Activated CD4-positive, alpha-beta T cell treated with anti-CD3 and anti-CD28 coated beads, Interleukin-2, amount 10 ng/mL, durations not matched to agents 24 days and 14 days (primary cell): ENCODE results near the gene RNF157. TPM values are rescaled to one million over a fixed set of nuclear protein-coding genes. Genes with fewer than 3 reads are reported as not detected.

Experiments used
- DNase-seq: peaks from one replicate; pipeline ENCODE4 v3.0.0; 2022
- H3K27ac Mint-ChIP-seq: one replicate; pipeline ENCODE4 v1.8.0; 2022; ENCODE audit warnings: mild to moderate bottlenecking, mixed read lengths
- H3K27me3 Mint-ChIP-seq: one replicate; pipeline ENCODE4 v1.8.0; 2022; ENCODE audit warnings: mixed read lengths
- H3K36me3 Mint-ChIP-seq: one replicate; pipeline ENCODE4 v1.8.0; 2022; ENCODE audit warnings: low read depth, mild to moderate bottlenecking, mixed read lengths
- H3K4me1 Mint-ChIP-seq: one replicate; pipeline ENCODE4 v1.8.0; 2021; ENCODE audit warnings: mixed read lengths
- H3K4me3 Mint-ChIP-seq: one replicate; pipeline ENCODE4 v1.8.0; 2022; ENCODE audit warnings: mild to moderate bottlenecking, moderate library complexity, mixed read lengths
- H3K9me3 Mint-ChIP-seq: one replicate; pipeline ENCODE4 v1.8.0; 2021; ENCODE audit warnings: mixed read lengths
- intact Hi-C: fragments of 100-400 bp; cut with micrococcal nuclease; formaldehyde crosslinking; loops from one replicate; pipeline ENCODE4 v1.15.1; 2023
- total RNA-seq: library from RNA; stranded (reverse); gene quantifications from 2 replicates; pipeline ENCODE4 v1.2.3, GENCODE V29; 2022

The RNF157 gene
- total RNA-seq, 1 donor from 2014 or later = 35.0 TPM

GRCh38 chr17:76171706-76172105, 68.6 kb downstream of the RNF157 start:
- peaks cover 8% of the 10 kb centered on the region for H3K4me1 Mint-ChIP-seq
- DNase-seq = no peak
- peaks cover 37% of the 10 kb centered on the region for H3K36me3 Mint-ChIP-seq
- no peak overlapping the region for H3K4me3 Mint-ChIP-seq
- no peak overlapping the region for H3K27ac Mint-ChIP-seq
- H3K27me3 Mint-ChIP-seq = no peaks in the 10 kb centered on the region
- no peaks in the 10 kb centered on the region for H3K9me3 Mint-ChIP-seq
- intact Hi-C loops = no loop called here

DNA sequence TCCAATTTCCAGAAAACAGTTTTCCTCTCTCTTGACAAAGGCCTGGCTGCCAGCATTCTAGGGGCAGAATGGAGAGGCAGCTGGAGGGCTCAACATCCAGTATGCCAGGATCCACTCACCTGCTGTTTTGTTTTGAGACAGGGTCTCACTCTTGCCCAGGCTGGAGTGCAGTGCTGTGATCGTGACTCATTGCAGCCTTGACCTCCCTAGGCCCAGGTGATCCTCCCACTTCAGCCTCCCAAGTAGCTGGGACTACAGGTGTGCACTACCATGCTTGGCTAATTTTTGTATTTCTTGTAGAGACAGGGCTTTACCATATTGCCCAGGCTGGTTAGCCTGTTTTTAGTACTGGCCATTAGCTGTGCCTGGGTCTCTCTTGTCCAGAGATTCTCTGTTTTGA, 70.2 kb downstream of the RNF157 start:
- H3K4me3 Mint-ChIP-seq = no peak overlapping the region
- no peak overlapping the region for H3K27ac Mint-ChIP-seq
- no peak for DNase-seq

GRCh38 chr17:76166906-76167305, 73.4 kb downstream of the RNF157 start:
- peaks cover 58% of the 10 kb centered on the region for H3K36me3 Mint-ChIP-seq
- DNase-seq = no peak

More for the DNA sequence above, 70.2 kb downstream of the RNF157 start:
- Mint-ChIP-seq H3K4me1 (peaks cover 7% of the 10 kb centered on the region), H3K27me3 (no peaks in the 10 kb centered on the region), H3K9me3 (no peaks in the 10 kb centered on the region), H3K36me3 (peaks cover 41% of the 10 kb centered on the region)
- intact Hi-C loops = no loop called here

GRCh38 chr17:76166168-76166567, 74.1 kb downstream of the RNF157 start:
- DNase-seq = no peak
- Mint-ChIP-seq H3K4me1 (peaks cover 9% of the 10 kb centered on the region), H3K27ac (peak overlapping the region; percentile 86), H3K4me3 (no peak overlapping the region), H3K9me3 (no peaks in the 10 kb centered on the region), H3K27me3 (no peaks in the 10 kb centered on the region), H3K36me3 (peaks cover 60% of the 10 kb centered on the region)
- intact Hi-C loops = no loop called here

More at GRCh38 chr17:76166906-76167305, 73.4 kb downstream of the RNF157 start:
- no peak overlapping the region for H3K4me3 Mint-ChIP-seq
- intact Hi-C loops = no loop called here
- H3K4me1 Mint-ChIP-seq = peaks cover 9% of the 10 kb centered on the region
- H3K27me3 Mint-ChIP-seq = no peaks in the 10 kb centered on the region
- H3K27ac Mint-ChIP-seq = no peak overlapping the region
- H3K9me3 Mint-ChIP-seq = no peaks in the 10 kb centered on the region

DNA sequence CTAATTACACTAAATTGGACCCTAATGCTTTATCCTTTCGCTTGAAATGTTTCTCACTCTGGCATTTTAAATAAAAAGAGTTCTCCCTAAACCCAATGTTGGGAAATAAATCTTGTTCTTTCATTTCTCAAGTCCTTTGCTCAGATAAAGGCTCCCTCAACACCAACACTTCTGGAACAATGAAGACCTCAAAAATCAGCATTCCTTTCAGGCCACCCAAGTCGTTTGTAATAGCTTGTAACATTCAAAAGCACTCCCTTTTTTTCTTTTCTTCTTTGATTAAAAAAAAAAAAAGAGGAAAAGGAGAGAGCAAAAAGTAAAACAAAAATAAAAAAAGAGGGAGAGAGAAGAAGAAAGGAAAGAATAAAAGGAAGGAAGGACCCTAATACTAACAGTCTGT, 76.0 kb downstream of the RNF157 start:
- Mint-ChIP-seq H3K36me3 (peaks cover 62% of the 10 kb centered on the region), H3K4me1 (peaks cover 9% of the 10 kb centered on the region), H3K27ac (no peak overlapping the region), H3K4me3 (no peak overlapping the region), H3K9me3 (no peaks in the 10 kb centered on the region), H3K27me3 (no peaks in the 10 kb centered on the region)
- intact Hi-C loops = no loop called here
- no peak for DNase-seq

- Mint-ChIP-seq H3K27me3 (no peaks in the 10 kb centered on the region), H3K27ac (no peak overlapping the region), H3K36me3 (peaks cover 63% of the 10 kb centered on the region), H3K9me3 (no peaks in the 10 kb centered on the region), H3K4me3 (no peak overlapping the region), H3K4me1 (peaks cover 9% of the 10 kb centered on the region)
- no peak for DNase-seq
- intact Hi-C loops = no loop called here
Measured at GRCh38 chr17:76163919-76164318, 76.4 kb downstream of the RNF157 start.

GRCh38 chr17:76161619-76162266, 78.5 kb downstream of the RNF157 start:
- intact Hi-C loops = no loop called here
- Mint-ChIP-seq H3K27ac (no peak overlapping the region), H3K9me3 (no peaks in the 10 kb centered on the region), H3K4me1 (peaks cover 7% of the 10 kb centered on the region), H3K27me3 (no peaks in the 10 kb centered on the region), H3K4me3 (no peak overlapping the region), H3K36me3 (peaks cover 64% of the 10 kb centered on the region)
- no peak for DNase-seq

GRCh38 chr17:76160896-76161528, 79.3 kb downstream of the RNF157 start:
- H3K36me3 Mint-ChIP-seq = peaks cover 63% of the 10 kb centered on the region
- H3K4me1 Mint-ChIP-seq = peaks cover 4% of the 10 kb centered on the region
- H3K9me3 Mint-ChIP-seq = no peaks in the 10 kb centered on the region
- DNase-seq = no peak
- no peaks in the 10 kb centered on the region for H3K27me3 Mint-ChIP-seq
- no peak overlapping the region for H3K27ac Mint-ChIP-seq
- intact Hi-C loops = no loop called here
- no peak overlapping the region for H3K4me3 Mint-ChIP-seq

- Mint-ChIP-seq H3K4me1 (peaks cover 2% of the 10 kb centered on the region), H3K27me3 (no peaks in the 10 kb centered on the region), H3K36me3 (peaks cover 62% of the 10 kb centered on the region), H3K4me3 (no peak overlapping the region), H3K9me3 (no peaks in the 10 kb centered on the region), H3K27ac (no peak overlapping the region)
- no peak for DNase-seq
- intact Hi-C loops = no loop called here
Measured at GRCh38 chr17:76159157-76159556, 81.1 kb downstream of the RNF157 start.

- Mint-ChIP-seq H3K27me3 (no peaks in the 10 kb centered on the region), H3K27ac (no peak overlapping the region), H3K4me3 (no peak overlapping the region), H3K36me3 (peaks cover 64% of the 10 kb centered on the region), H3K4me1 (peaks cover 10% of the 10 kb centered on the region), H3K9me3 (no peaks in the 10 kb centered on the region)
- intact Hi-C loops = no loop called here
- DNase-seq = no peak
Measured at GRCh38 chr17:76157759-76158158, 82.5 kb downstream of the RNF157 start.

GRCh38 chr17:76156662-76156991, 83.7 kb downstream of the RNF157 start:
- peaks cover 61% of the 10 kb centered on the region for H3K36me3 Mint-ChIP-seq
- no peak overlapping the region for H3K27ac Mint-ChIP-seq
- no peak for DNase-seq
- intact Hi-C loops = no loop called here
- no peak overlapping the region for H3K4me3 Mint-ChIP-seq
- H3K27me3 Mint-ChIP-seq = no peaks in the 10 kb centered on the region
- H3K4me1 Mint-ChIP-seq = peaks cover 21% of the 10 kb centered on the region
- no peaks in the 10 kb centered on the region for H3K9me3 Mint-ChIP-seq

DNA sequence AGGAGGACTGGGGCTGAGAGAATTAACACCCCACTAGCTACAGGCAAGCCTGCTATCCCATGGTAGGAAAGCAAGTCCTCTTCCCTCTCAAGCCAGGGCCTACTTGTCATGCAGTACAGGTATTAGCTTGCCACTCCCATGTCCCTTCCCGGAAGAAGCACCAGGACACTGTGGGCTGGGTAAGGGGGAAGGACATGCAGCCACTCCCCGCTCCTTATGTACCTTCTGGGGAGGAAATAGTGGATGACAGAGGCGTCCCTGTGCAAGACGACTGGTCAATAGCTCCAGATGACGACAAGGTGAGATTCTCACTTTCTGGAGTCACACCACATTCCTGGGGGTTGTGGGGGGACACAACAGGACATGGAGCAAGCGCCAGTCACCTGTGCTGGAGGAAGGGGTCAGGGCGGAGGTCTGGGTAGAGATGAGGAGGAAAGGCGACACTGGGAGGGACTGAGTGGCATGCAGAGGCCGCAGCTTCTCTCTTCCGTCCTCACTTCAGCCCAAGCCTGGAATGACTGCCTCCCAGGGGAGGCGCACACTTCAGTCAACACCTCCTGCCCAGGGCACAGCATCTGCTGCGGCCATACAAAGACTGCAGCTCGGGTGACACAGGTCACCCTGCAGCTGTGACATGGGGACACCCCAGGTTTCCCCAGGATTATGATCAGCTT, 84.2 kb downstream of the RNF157 start:
- peaks cover 61% of the 10 kb centered on the region for H3K36me3 Mint-ChIP-seq
- no peak overlapping the region for H3K27ac Mint-ChIP-seq
- H3K4me1 Mint-ChIP-seq = peaks cover 21% of the 10 kb centered on the region
- H3K4me3 Mint-ChIP-seq = no peak overlapping the region
- intact Hi-C loops = no loop called here
- no peaks in the 10 kb centered on the region for H3K9me3 Mint-ChIP-seq
- no peak for DNase-seq
- no peaks in the 10 kb centered on the region for H3K27me3 Mint-ChIP-seq

DNA sequence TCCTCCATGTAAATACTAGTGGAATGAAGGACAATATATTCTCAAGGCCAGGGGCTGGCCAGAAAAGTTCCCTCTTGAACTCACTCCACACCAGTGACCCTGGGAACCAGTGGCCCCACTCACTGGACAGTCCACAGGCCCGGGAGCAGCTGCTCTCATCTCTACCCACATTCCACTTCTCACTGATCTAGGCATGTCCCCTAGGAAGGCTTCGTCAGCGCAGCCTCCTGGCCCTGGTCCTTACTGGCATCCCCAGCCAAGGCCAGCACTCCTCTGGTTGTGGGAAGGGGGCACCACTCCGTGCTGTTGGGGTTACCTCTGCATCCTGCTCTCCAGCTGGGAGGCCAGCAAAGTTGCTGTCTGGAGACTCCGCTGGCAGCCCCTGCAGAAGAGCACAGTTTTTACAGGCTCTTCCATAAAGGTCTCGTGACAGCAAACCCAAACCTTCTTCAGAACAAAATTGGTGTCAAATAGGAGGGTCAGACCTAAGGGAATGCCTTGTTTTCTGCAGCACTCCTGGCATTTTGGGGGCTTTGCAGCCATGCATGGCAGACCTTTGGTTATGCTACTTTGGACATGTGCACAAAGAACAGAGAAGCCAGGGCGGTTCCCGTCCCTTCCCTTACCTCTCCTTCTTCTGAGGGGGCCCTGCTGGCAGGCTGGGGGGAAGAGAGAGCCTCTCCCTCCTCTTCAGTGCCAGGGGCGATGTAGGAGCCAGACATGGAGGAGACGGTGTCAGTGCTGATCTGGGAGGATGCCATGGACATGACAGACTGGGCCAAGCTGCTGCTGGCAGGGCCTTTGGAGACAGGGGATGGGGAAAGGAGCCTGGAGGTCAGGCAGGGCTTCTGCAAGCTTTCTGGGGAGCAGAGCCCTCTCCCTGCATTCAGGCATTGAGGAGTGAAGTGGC, 85.1 kb downstream of the RNF157 start:
- no peak overlapping the region for H3K27ac Mint-ChIP-seq
- H3K9me3 Mint-ChIP-seq = no peaks in the 10 kb centered on the region
- H3K36me3 Mint-ChIP-seq = peaks cover 62% of the 10 kb centered on the region
- H3K4me3 Mint-ChIP-seq = no peak overlapping the region
- intact Hi-C loops = no loop called here
- no peak for DNase-seq
- no peaks in the 10 kb centered on the region for H3K27me3 Mint-ChIP-seq
- H3K4me1 Mint-ChIP-seq = peaks cover 21% of the 10 kb centered on the region

DNA sequence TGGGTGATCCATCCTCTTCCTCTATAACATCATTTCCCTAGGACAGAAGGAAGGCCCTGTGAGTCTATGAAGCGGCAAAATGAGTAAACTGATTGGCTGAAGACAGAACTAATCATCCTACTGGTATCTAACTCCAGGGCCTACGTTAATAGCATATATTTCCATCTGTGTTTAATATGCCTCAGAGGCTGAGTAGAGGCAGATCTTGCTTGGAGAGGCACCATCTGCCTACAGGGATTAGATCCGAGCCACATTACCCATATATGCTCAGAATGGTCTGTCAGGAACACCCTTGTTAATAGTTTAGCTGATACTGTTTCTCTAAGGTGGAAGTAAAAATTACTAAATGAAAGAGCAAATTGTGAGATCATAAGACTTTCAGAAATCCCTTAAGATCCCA, 86.0 kb downstream of the RNF157 start:
- H3K36me3 Mint-ChIP-seq = peaks cover 59% of the 10 kb centered on the region
- no peaks in the 10 kb centered on the region for H3K27me3 Mint-ChIP-seq
- no peak for DNase-seq
- H3K27ac Mint-ChIP-seq = no peak overlapping the region
- intact Hi-C loops = no loop called here
- peaks cover 21% of the 10 kb centered on the region for H3K4me1 Mint-ChIP-seq
- no peaks in the 10 kb centered on the region for H3K9me3 Mint-ChIP-seq
- no peak overlapping the region for H3K4me3 Mint-ChIP-seq
